ENCODE results near the gene BCORL1.

GRCh38 chrX:129953334-129953648 lies 29.1 kb upstream of the BCORL1 start:
- no peak for TF ChIP-seq POLR2A (IDR thresholded peaks at IDR 0.05)
- no peak for TF ChIP-seq CTCF (IDR thresholded peaks at IDR 0.05)
